Measurements from ENCODE around the gene SEC24B. TPM values are rescaled to one million over a fixed set of nuclear protein-coding genes. Genes with fewer than 3 reads are reported as not detected.

The SEC24B gene
- total RNA-seq, 1 experiment from 2014 or later = 17.6 TPM

DNA sequence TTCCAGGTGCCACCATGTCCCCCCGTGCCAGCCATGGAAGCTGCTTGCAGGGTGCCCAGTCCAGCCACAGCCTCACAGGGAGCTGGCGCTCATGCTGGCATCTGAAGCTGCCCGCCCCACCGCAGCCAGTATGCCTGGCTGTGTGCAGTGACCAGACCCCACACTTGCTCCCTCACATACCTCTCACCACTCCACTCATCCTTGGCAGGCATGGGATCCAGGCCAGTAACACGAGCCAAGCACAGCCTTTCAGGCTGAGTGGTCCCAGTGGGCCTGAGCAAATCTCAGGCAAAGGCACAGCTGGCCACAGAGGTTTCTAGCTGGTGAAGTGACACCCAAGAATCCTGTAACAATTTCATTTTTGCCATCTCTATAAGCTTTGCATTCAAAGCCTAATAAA, 48.4 kb upstream of the SEC24B start:
- no peak overlapping the region for H3K27ac ChIP-seq (ENCODE audit: low read length)
- DNase-seq (ENCODE audit: low read depth, low spot score) = no peak
- no peaks in the 10 kb centered on the region for H3K4me1 ChIP-seq (ENCODE audit: control insufficient read depth, insufficient read depth, low read length)
- in situ Hi-C loops (cut with HindIII; ENCODE audit: low pct_unique_long_range_greater_than_20kb, low sequenced_read_pairs) (no loop called here), intact Hi-C loops (cut with micrococcal nuclease; ENCODE audit: unreplicated experiment) (no loop called here)
- no peak overlapping the region for H3K4me3 ChIP-seq (ENCODE audit: low read depth in 2 of 2, low read length in 2 of 2)
- BruUV-seq (replicated peaks) = no TSS peak
- H3K36me3 ChIP-seq (ENCODE audit: control insufficient read depth, insufficient read depth, low read length) = no peaks in the 10 kb centered on the region
- ChIA-PET POLR2A (no interaction called here), CTCF (no interaction called here)
- H3K27me3 ChIP-seq (ENCODE audit: control insufficient read depth, insufficient read depth, low read length) = no peaks in the 10 kb centered on the region
- ATAC-seq = no peak
- TF ChIP-seq POLR2AphosphoS5 (IDR thresholded peaks at IDR 0.05; ENCODE audit: low read depth, low read length) = no peak
- no peak for TF ChIP-seq SIN3A (IDR thresholded peaks at IDR 0.05; ENCODE audit: borderline replicate concordance, insufficient read depth, low read depth, low read length)
- no peak for TF ChIP-seq REST (IDR thresholded peaks at IDR 0.05; ENCODE audit: insufficient read depth in 1 of 2, low read depth in 2 of 2, low read length in 1 of 2)
- no peak for TF ChIP-seq TCF7L2 (IDR thresholded peaks at IDR 0.05; ENCODE audit: low read depth, low read length)
- TF ChIP-seq CTCF (IDR thresholded peaks at IDR 0.05) = no peak
- H3K9me3 ChIP-seq (ENCODE audit: control insufficient read depth, insufficient read depth, low read depth, low read length) = no peaks in the 10 kb centered on the region

DNA sequence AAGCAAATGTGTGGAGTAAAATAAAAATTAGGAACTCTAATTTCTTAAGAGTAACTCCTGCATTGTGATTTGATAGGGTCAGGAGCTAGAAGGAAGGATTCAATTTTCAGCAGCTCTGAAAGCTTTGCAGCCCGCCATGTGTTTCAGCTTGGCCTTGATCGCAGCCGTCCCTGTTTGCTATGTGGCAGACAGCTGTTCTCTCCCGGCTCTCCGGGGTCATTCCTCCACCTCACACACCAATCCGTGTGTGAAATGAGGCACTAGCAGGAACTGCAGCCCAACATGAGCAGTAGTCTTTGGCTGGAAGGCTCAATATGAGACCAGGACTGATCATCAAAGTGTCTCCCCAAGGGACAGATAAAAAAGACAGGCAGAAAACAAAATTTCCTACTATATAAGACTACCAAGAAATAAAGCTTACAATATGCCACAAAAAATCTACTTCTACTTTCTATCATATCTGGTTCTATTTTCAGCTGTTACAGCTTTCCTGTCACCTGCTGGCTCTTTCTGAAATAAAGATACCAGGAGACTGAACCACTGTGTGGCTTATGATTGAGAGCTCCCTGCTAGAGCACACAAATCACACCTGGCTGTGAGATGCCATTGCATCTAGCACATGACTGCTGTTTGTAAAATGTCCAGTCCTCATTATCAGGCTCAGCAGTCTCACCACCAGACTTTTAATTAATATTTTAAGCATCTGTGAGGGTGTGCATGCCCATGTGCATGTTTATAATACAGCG, 44.1 kb upstream of the SEC24B start:
- in situ Hi-C loops (cut with HindIII; ENCODE audit: low pct_unique_long_range_greater_than_20kb, low sequenced_read_pairs) (no loop called here), intact Hi-C loops (cut with micrococcal nuclease; ENCODE audit: unreplicated experiment) (no loop called here)
- Histone ChIP-seq H3K27me3 (ENCODE audit: control insufficient read depth, insufficient read depth, low read length) (no peaks in the 10 kb centered on the region), H3K4me1 (ENCODE audit: control insufficient read depth, insufficient read depth, low read length) (no peaks in the 10 kb centered on the region), H3K4me3 (ENCODE audit: low read depth in 2 of 2, low read length in 2 of 2) (no peak overlapping the region), H3K9me3 (ENCODE audit: control insufficient read depth, insufficient read depth, low read depth, low read length) (no peaks in the 10 kb centered on the region), H3K27ac (ENCODE audit: low read length) (no peak overlapping the region), H3K36me3 (ENCODE audit: control insufficient read depth, insufficient read depth, low read length) (no peaks in the 10 kb centered on the region)
- ATAC-seq = no peak
- TF ChIP-seq REST (IDR thresholded peaks at IDR 0.05; ENCODE audit: insufficient read depth in 1 of 2, low read depth in 2 of 2, low read length in 1 of 2) = no peak
- TF ChIP-seq SIN3A (IDR thresholded peaks at IDR 0.05; ENCODE audit: borderline replicate concordance, insufficient read depth, low read depth, low read length) = no peak
- no peak for TF ChIP-seq POLR2AphosphoS5 (IDR thresholded peaks at IDR 0.05; ENCODE audit: low read depth, low read length)
- no peak for TF ChIP-seq CTCF (IDR thresholded peaks at IDR 0.05)
- no peak for TF ChIP-seq TCF7L2 (IDR thresholded peaks at IDR 0.05; ENCODE audit: low read depth, low read length)
- POLR2A ChIA-PET = no interaction called here
- no peak for DNase-seq (ENCODE audit: low read depth, low spot score)
- no TSS peak for BruUV-seq (replicated peaks)
- CTCF ChIA-PET = no interaction called here

Measured in Panc1 (cell line).